Erythroblast (primary cell): Measurements from ENCODE around the gene APOL4.

Experiments used
- GATA1 ChIP-seq: IDR thresholded peaks from 2 replicates; pipeline ENCODE4 v1.6.1; 2011; ENCODE audit warnings: low read depth, mild to moderate bottlenecking, control low read depth, low read length, moderate library complexity
- POLR2A ChIP-seq: IDR thresholded peaks from 2 replicates; pipeline ENCODE4 v1.6.1; 2011; ENCODE audit warnings: mild to moderate bottlenecking, low read length

DNA sequence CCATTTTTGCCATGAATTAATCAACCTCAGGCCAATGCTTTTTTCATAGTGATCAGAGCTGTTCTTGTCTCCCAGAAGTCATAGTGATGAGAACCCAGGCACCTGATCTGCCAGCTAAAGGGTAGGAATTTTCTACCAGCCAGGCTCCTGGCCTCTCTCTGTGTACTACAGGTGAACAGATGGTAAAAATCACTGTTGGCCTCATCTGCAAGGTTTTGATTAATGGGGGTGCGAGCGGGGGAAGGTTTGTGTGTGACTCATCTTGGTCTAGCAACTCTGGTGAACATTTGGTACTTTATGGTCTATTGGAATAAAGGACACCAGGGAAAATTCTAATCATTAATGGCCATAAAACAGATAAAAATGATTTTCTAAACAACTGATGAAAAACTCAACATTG, 14.4 kb upstream of the APOL4 start:
- no peak for TF ChIP-seq POLR2A
- TF ChIP-seq GATA1: no peak
